ENCODE data around the gene SNX8. TPM values are rescaled to one million over a fixed set of nuclear protein-coding genes. Genes with fewer than 3 reads are reported as not detected.

Gene SNX8
- total and polyA plus RNA-seq, 2 of the 4 experiments (the other 2 are of a cell fraction), result 7.7 to 55.9 TPM

DNA sequence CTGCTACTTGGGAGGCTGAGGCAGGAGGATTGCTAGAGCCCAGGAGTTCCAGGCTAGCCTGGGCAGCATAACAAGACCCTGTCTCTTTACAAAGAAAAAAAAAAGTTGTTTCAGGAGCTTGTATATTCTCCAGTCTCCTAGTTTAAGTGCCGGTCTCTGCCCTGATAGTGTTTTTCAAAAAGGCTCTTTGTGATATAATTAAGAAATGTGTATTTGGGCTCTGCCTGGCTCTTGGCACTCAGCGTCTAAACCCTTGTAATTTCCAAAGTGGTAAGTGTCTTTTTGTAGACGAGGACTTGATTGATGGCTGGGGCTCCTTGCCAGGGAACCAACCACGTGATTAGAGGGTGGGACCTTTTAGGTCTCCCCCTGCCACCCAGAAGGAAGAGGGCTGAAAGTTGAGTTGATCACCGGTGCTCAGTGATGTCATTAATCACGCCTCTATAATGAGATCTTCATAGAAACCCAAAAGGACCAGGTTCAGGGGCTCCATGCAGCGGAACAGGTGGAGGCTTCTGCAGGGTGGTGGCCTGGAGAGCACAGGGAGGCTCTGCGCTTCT lies 44.8 kb upstream of the SNX8 start:
- WGBS, 2 experiments (ENCODE audit: extremely low coverage in 2 of 2, insufficient read length in 1 of 2), result 70% methylated on average over 2 of the region's 8 CpGs; no CpG with 5 or more reads in 1 of the 2 experiments
- dilution Hi-C loops (cut with HindIII; ENCODE audit: low sequenced_read_pairs, unreplicated experiment) (no loop called here), intact Hi-C loops (cut with micrococcal nuclease) (no loop called here), in situ Hi-C loops (cut with MboI; ENCODE audit: low sequenced_read_pairs) (no loop called here)
- Histone ChIP-seq H3K56ac (ENCODE audit: extremely low read depth, insufficient read depth, low read length) (no peak overlapping the region), H3K4me2 (ENCODE audit: low read depth, low read length) (no peak overlapping the region), H2BK120ac (ENCODE audit: low read depth, low read length) (no peak overlapping the region), H3K4ac (ENCODE audit: low read depth, low read length) (no peak overlapping the region), H3K4me3 (ENCODE audit: insufficient read depth, low read depth, low read length) (no peak overlapping the region), H3K9me1 (ENCODE audit: insufficient read depth, low read length) (peaks cover 8% of the 10 kb centered on the region), H3K4me1 (ENCODE audit: control insufficient read depth, insufficient read depth, low read length) (peaks cover 6% of the 10 kb centered on the region; the same call in 1 of the 2 replicates), H4K20me1 (ENCODE audit: insufficient read depth, low read length) (peaks cover 72% of the 10 kb centered on the region), H3K9ac (ENCODE audit: low read depth, low read length) (no peak overlapping the region), H3K27ac (ENCODE audit: insufficient read depth, low read length) (no peak overlapping the region), H4K8ac (ENCODE audit: low read depth in 2 of 2, low read length in 2 of 2) (no peak overlapping the region), H4K91ac (ENCODE audit: insufficient read depth, low read depth, low read length) (no peak overlapping the region), H2BK15ac (ENCODE audit: low read depth, low read length) (no peak overlapping the region), H3K14ac (replicated peaks; ENCODE audit: low read depth, low read length) (no peak overlapping the region), H3K79me1 (ENCODE audit: low read depth in 1 of 2, low read length in 2 of 2) (peaks cover 12 to 56% of the 10 kb centered on the region in 2 experiments), H3K9me3 (ENCODE audit: control insufficient read depth, insufficient read depth, low read length) (no peaks in the 10 kb centered on the region), H3K36me3 (ENCODE audit: control insufficient read depth, insufficient read depth, low read length) (peaks cover 32% of the 10 kb centered on the region), H2AK5ac (ENCODE audit: low read depth, low read length) (0 out of 2 replicates have a peak overlapping the region, but pooled peaks have one; percentile 12), H3K23ac (ENCODE audit: low read depth, low read length) (no peak overlapping the region), H3K18ac (ENCODE audit: low read depth, low read length) (no peak overlapping the region), H2BK5ac (ENCODE audit: low read depth, low read length, poor library complexity, severe bottlenecking) (no peak overlapping the region), H2AFZ (replicated peaks; ENCODE audit: low read length, poor library complexity) (no peak overlapping the region), H2AK9ac (replicated peaks; ENCODE audit: low read depth, low read length, poor library complexity) (no peak overlapping the region), H4K5ac (ENCODE audit: low read depth, low read length) (no peak overlapping the region), H2BK20ac (ENCODE audit: low read depth, low read length) (no peak overlapping the region), H3K27me3 (ENCODE audit: control insufficient read depth, insufficient read depth, low read length) (no peaks in the 10 kb centered on the region)
- POLR2A ChIA-PET (ENCODE audit: unreplicated experiment), result no interaction called here
- TF ChIP-seq, protein P1, sequence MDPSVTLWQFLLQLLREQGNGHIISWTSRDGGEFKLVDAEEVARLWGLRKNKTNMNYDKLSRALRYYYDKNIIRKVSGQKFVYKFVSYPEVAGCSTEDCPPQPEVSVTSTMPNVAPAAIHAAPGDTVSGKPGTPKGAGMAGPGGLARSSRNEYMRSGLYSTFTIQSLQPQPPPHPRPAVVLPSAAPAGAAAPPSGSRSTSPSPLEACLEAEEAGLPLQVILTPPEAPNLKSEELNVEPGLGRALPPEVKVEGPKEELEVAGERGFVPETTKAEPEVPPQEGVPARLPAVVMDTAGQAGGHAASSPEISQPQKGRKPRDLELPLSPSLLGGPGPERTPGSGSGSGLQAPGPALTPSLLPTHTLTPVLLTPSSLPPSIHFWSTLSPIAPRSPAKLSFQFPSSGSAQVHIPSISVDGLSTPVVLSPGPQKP (IDR thresholded peaks at IDR 0.05; ENCODE audit: borderline replicate concordance, low read depth, low read length), result no peak
- TF ChIP-seq MAZ (IDR thresholded peaks at IDR 0.05; ENCODE audit: borderline replicate concordance, low read depth, low read length) (no peak), RAD21 (IDR thresholded peaks at IDR 0.05; ENCODE audit: low read length) (no peak), SMC3 (IDR thresholded peaks at IDR 0.05; ENCODE audit: low read depth, low read length) (no peak), NFE2L2 (IDR thresholded peaks at IDR 0.05; ENCODE audit: low read depth, low read length) (no peak), POLR2A (IDR thresholded peaks at IDR 0.05; ENCODE audit: low read depth, low read length) (no peak), BHLHE40 (IDR thresholded peaks at IDR 0.05; ENCODE audit: low read depth, low read length) (no peak), CEBPB (IDR thresholded peaks at IDR 0.05; ENCODE audit: low read depth, low read length) (no peak), CHD1 (IDR thresholded peaks at IDR 0.05; ENCODE audit: low read depth, low read length) (no peak), MXI1 (IDR thresholded peaks at IDR 0.05; ENCODE audit: borderline replicate concordance, low read depth, low read length) (no peak), MAFK (IDR thresholded peaks at IDR 0.05; ENCODE audit: low read depth, low read length) (no peak), FOS (IDR thresholded peaks at IDR 0.05; ENCODE audit: low read depth, low read length) (no peak), RFX5 (IDR thresholded peaks at IDR 0.05; ENCODE audit: low read depth, low read length) (no peak), RCOR1 (IDR thresholded peaks at IDR 0.05; ENCODE audit: insufficient replicate concordance, low read length) (no peak)
- TF ChIP-seq, protein P2, sequence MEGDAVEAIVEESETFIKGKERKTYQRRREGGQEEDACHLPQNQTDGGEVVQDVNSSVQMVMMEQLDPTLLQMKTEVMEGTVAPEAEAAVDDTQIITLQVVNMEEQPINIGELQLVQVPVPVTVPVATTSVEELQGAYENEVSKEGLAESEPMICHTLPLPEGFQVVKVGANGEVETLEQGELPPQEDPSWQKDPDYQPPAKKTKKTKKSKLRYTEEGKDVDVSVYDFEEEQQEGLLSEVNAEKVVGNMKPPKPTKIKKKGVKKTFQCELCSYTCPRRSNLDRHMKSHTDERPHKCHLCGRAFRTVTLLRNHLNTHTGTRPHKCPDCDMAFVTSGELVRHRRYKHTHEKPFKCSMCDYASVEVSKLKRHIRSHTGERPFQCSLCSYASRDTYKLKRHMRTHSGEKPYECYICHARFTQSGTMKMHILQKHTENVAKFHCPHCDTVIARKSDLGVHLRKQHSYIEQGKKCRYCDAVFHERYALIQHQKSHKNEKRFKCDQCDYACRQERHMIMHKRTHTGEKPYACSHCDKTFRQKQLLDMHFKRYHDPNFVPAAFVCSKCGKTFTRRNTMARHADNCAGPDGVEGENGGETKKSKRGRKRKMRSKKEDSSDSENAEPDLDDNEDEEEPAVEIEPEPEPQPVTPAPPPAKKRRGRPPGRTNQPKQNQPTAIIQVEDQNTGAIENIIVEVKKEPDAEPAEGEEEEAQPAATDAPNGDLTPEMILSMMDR (conservative IDR thresholded peaks at IDR 0.05; ENCODE audit: low read depth, low read length), result no peak
- TF ChIP-seq, protein P3, sequence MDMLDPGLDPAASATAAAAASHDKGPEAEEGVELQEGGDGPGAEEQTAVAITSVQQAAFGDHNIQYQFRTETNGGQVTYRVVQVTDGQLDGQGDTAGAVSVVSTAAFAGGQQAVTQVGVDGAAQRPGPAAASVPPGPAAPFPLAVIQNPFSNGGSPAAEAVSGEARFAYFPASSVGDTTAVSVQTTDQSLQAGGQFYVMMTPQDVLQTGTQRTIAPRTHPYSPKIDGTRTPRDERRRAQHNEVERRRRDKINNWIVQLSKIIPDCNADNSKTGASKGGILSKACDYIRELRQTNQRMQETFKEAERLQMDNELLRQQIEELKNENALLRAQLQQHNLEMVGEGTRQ (IDR thresholded peaks at IDR 0.05; ENCODE audit: low read depth, low read length), result no peak
- ATAC-seq (ENCODE audit: low read depth) (no peak), DNase-seq (no peak)
- BruUV-seq (replicated peaks), result no TSS peak
- CTCF ChIA-PET, result no interaction called here

Measured in IMR-90 (cell line).